Measurements from ENCODE around the gene NOL12. TPM values are rescaled to one million over a fixed set of nuclear protein-coding genes. Genes with fewer than 3 reads are reported as not detected.

NOL12 gene
- total RNA-seq, 1 donor from 2014 or later, result 39.0 TPM

GRCh38 chr22:37680191-37680851, 5.8 kb upstream of the NOL12 start:
- CTCF ChIA-PET, result interaction anchor here (1.6 to 8.4 kb wide), 9 partner anchors 17 to 72 kb away, joined by 3 to 163 read pairs (median 30); partner anchors contain the start of genes GGA1, PDXP and SH3BP1
- no peak for TF ChIP-seq CTCF (IDR thresholded peaks at IDR 0.05)

GRCh38 chr22:37681001-37681424, 5.1 kb upstream of the NOL12 start:
- intact Hi-C loops (cut with micrococcal nuclease), result loop anchor here (1.0 kb wide), 4 partner anchors 20 to 73 kb away; partner anchors contain the start of gene GGA1
- Mint-ChIP-seq H3K36me3 (ENCODE audit: low read depth) (peaks cover 9% of the 10 kb centered on the region), H3K27me3 (no peaks in the 10 kb centered on the region), H3K4me3 (no peak overlapping the region), H3K4me1 (peaks cover 39% of the 10 kb centered on the region), H3K9me3 (no peaks in the 10 kb centered on the region), H3K27ac (no peak overlapping the region)
- ChIA-PET CTCF (interaction anchor here (0.8 to 8.4 kb wide), 13 partner anchors 10 to 182 kb away, joined by 3 to 163 read pairs (median 11); partner anchors contain the start of genes GGA1, PDXP and SH3BP1), POLR2A (interaction anchor here (0.6 to 3.4 kb wide), 12 partner anchors 18 to 80 kb away, joined by 3 to 25 read pairs (median 4); partner anchors contain the start of genes GGA1 and PDXP)
- ATAC-seq (ENCODE audit: low read depth), result no peak
- no peak for DNase-seq
- TF ChIP-seq CTCF (IDR thresholded peaks at IDR 0.05), result no peak

More at GRCh38 chr22:37680191-37680851, 5.8 kb upstream of the NOL12 start:
- Mint-ChIP-seq H3K9me3 (no peaks in the 10 kb centered on the region), H3K36me3 (ENCODE audit: low read depth) (peaks cover 8% of the 10 kb centered on the region), H3K27me3 (no peaks in the 10 kb centered on the region), H3K4me3 (no peak overlapping the region), H3K27ac (no peak overlapping the region), H3K4me1 (peaks cover 40% of the 10 kb centered on the region)
- POLR2A ChIA-PET, result interaction anchor here (1.2 to 6.3 kb wide), 7 partner anchors 21 to 72 kb away, joined by 4 to 45 read pairs (median 8); partner anchors contain the start of genes GGA1 and PDXP
- intact Hi-C loops (cut with micrococcal nuclease), result no loop called here
- DNase-seq (no peak), ATAC-seq (ENCODE audit: low read depth) (no peak)

- ATAC-seq (ENCODE audit: low read depth), result peak; percentile 9
These were observed 4.5 kb upstream of the NOL12 start for GRCh38 chr22:37681556-37682049.

GRCh38 chr22:37684803-37685615, 1.1 kb upstream of the NOL12 start:
- DNase-seq, result no peak
- no peaks in the 10 kb centered on the region for H3K27me3 Mint-ChIP-seq
- peaks cover 37% of the 10 kb centered on the region for H3K4me1 Mint-ChIP-seq
- ChIA-PET POLR2A (interaction anchor here (0.7 to 3.2 kb wide), 7 partner anchors 9 to 77 kb away, joined by 4 to 38 read pairs (median 13); partner anchors contain the start of genes GGA1, LGALS1 and PDXP), CTCF (interaction anchor here (1.9 to 8.4 kb wide), 4 partner anchors 25 to 78 kb away, joined by 9 to 163 read pairs (median 60); partner anchors contain the start of genes PDXP and SH3BP1)
- no peak for ATAC-seq (ENCODE audit: low read depth)
- peaks cover 28% of the 10 kb centered on the region for H3K36me3 Mint-ChIP-seq (ENCODE audit: low read depth)
- peak overlapping the region; percentile 97 for H3K4me3 Mint-ChIP-seq
- no peaks in the 10 kb centered on the region for H3K9me3 Mint-ChIP-seq
- TF ChIP-seq CTCF (IDR thresholded peaks at IDR 0.05), result no peak
- peak overlapping the region; percentile 41 for H3K27ac Mint-ChIP-seq
- intact Hi-C loops (cut with micrococcal nuclease), result loop anchor here (5.0 kb wide), 1 partner anchor 62 kb away; no protein-coding TSS in a partner anchor

More at GRCh38 chr22:37681556-37682049, 4.5 kb upstream of the NOL12 start:
- TF ChIP-seq CTCF (IDR thresholded peaks at IDR 0.05), result peak; percentile 73
- Mint-ChIP-seq H3K27me3 (no peaks in the 10 kb centered on the region), H3K9me3 (no peaks in the 10 kb centered on the region), H3K36me3 (ENCODE audit: low read depth) (peaks cover 14% of the 10 kb centered on the region), H3K4me1 (peaks cover 36% of the 10 kb centered on the region), H3K4me3 (no peak overlapping the region), H3K27ac (peak overlapping the region; percentile 53)
- ChIA-PET CTCF (interaction anchor here (0.8 to 8.4 kb wide), 15 partner anchors 10 to 371 kb away, joined by 3 to 163 read pairs (median 10); partner anchors contain the start of genes GGA1, PDXP and SH3BP1), POLR2A (interaction anchor here (0.6 to 3.4 kb wide), 13 partner anchors 19 to 81 kb away, joined by 3 to 25 read pairs (median 5); partner anchors contain the start of genes GGA1 and PDXP)
- intact Hi-C loops (cut with micrococcal nuclease), result loop anchor here (1.0 kb wide), 4 partner anchors 20 to 73 kb away; partner anchors contain the start of gene GGA1
- peak; percentile 54 for DNase-seq

Measured in activated B cell treated with CpG ODN at 0.5 μM for 24 hours (primary cell).